ENCODE measurements around the gene RIOK2.
A peak's percentile ranks its signal among the peaks of the same experiment; 100 is the strongest.
"Not testable (repeated sequence)": the region's sequence is repeated elsewhere in the genome, so short reads cannot be mapped to it uniquely, and the experiment has no call there.

The RIOK2 gene

DNA sequence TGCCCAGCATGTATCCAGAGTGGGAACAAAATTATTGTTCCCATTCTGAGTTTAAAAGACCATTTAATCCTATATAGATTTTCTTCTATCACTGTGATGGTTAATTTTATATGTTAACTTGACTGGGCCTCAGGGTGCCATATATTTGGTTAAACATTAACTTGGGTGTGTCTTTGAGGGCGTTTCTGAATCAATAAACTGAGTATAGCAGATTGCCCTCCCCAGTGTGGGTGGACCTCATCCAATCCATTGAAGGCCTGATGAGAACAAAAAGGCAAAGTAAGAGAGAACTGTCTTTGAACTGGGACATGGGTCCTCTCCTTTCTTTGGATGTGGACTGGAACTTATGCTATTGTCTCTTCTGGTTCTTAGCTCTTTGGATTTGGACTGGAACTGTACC, 17.3 kb downstream of the RIOK2 start:
- no peak for ATAC-seq

GRCh38 chr5:97164846-97165245, 18.2 kb downstream of the RIOK2 start:
- peak; percentile 63 to 84 for ATAC-seq

GRCh38 chr5:97163790-97164285, 19.2 kb downstream of the RIOK2 start:
- ATAC-seq, result no peak

DNA sequence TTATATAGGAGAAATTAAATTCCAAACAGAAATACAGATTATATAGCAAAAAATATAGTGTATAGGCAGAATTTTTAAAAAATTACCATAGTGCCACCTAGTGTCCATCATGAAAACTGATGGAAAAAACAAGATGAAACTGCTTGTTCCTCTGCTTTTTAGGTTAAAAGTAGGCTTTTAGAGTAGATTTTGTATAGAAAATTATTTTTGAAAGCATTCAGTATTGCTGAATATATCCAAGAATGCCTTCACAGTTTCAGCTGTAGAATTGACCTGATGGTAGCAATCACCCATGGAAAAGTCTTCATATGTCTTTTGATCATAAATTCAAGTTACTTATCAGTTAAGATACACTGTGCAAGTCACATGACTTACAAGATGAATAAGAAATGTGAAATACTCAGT, 19.7 kb downstream of the RIOK2 start:
- ATAC-seq, result no peak

- ATAC-seq, result no peak
Measured at GRCh38 chr5:97162045-97162444, 21.0 kb downstream of the RIOK2 start.

DNA sequence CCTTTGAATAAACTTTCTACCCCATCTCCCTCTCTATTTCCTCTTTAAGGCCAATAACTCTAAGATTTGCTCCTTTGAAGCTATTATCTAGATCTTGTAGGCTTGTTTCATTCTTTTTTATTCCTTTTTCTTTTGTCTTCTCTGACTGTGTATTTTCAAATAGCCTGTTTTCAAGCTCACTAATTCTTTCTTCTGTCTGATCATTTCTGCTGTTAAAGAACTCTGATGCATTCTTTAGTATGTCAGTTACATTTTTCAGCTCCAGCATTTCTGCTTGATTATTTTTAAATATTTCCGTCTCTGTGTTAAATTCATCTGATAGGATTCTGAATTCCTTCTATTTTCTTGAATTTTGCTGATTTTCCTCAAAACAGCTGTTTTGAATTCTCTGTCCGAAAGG, 25.4 kb downstream of the RIOK2 start:
- ATAC-seq, result no peak

GRCh38 chr5:97151370-97151769, 31.7 kb downstream of the RIOK2 start:
- no peak for ATAC-seq

- no peak for ATAC-seq
Measured at GRCh38 chr5:97150401-97150800, 32.6 kb downstream of the RIOK2 start.

- no peak for ATAC-seq
Measured at GRCh38 chr5:97149709-97150108, 33.3 kb downstream of the RIOK2 start.

- no peak for ATAC-seq
Measured at GRCh38 chr5:97148288-97148687, 34.8 kb downstream of the RIOK2 start.

- no peak for ATAC-seq
Measured at GRCh38 chr5:97143704-97144103, 39.3 kb downstream of the RIOK2 start.

- no peak for ATAC-seq
Measured at GRCh38 chr5:97142521-97143254, 40.4 kb downstream of the RIOK2 start, which contains the start of gene LIX1. Gene LIX1 (minus strand): TSS chr5:97142611. CDS start chr5:97142576, 35 bp downstream.

- no peak for ATAC-seq
Measured at GRCh38 chr5:97141539-97141938, 41.5 kb downstream of the RIOK2 start.

- no peak for ATAC-seq
Measured at GRCh38 chr5:97141031-97141430, 42.0 kb downstream of the RIOK2 start.

GRCh38 chr5:97140250-97140649, 42.8 kb downstream of the RIOK2 start:
- ATAC-seq, result not testable (repeated sequence)

DNA sequence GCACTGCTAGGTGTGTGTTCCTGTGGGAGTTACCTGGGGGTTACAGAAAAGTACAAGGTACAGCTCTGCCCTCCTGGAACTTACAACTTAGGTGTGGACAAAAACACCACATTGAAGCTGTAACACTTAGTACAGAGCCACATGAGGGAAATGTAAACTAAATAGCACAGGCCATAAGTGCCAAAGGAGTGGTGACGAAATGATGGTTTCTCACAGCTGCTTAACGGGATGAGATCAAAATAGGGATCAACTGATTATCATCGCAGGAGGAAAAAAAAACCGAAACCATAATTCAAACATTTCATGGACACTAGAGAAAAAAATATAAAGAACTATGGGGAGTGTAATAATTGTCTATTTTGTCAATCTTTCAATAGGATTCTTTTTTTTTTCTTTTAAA, 46.6 kb downstream of the RIOK2 start:
- ATAC-seq, result no peak

- peak in 1 of 2 donors; percentile 49 for ATAC-seq
Measured at GRCh38 chr5:97135868-97136267, 47.2 kb downstream of the RIOK2 start.

DNA sequence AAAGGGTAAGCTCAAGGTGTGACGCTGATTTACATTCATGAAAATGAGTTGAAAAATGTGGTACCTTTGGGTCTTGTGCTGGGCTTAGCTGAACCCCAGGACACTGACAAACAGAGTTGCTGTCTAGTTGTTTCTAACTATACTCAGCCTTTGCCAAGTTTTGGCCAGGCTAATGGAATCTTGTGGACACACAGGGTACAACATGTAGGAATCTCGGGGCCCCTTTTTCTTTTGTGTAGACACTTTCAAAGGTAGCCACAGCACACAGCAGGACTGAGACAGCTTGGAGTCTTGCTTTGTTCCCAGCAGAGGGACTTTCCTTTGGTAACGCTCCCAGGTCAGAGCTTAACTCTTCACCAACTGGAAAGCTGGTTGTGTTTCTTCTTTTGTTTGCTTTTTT, 48.4 kb downstream of the RIOK2 start:
- no peak for ATAC-seq

DNA sequence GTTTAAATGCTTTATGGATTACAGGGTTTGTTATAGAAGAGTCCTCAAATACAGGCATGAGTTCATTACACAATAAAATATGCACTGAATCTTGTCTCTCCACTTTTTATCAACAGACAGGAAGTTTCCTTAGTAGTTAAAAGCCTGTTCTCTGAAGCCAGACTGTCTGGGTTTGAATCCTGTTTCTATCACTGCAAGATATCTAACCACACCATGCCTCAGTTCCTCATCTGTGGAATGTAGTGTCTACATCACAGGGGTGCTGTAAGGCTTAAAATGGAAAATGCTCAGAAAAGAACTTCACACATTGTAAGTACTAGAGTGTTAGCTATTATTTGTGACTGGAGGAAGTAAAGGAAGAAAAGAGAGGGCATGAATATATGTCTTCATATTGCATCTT, 49.9 kb downstream of the RIOK2 start:
- ATAC-seq, result no peak

DNA sequence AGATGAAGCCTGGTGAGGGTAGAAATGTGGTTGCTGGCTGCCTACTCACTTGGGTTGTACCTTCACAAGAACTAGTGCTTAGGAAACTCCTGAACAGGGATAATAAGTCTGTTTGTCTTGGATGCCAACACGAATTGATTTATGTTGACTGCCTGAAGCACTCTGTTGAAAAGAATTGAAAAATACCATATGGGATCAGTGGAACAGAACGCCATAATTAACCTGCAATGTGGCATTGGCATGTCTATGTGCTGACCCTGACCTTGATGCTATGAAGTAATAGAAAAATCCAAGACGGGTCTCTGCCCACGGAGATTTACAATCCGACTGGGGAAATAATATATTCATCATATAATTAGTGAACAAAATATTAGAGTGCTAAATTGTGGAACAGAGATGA, 51.1 kb downstream of the RIOK2 start:
- no peak for ATAC-seq

DNA sequence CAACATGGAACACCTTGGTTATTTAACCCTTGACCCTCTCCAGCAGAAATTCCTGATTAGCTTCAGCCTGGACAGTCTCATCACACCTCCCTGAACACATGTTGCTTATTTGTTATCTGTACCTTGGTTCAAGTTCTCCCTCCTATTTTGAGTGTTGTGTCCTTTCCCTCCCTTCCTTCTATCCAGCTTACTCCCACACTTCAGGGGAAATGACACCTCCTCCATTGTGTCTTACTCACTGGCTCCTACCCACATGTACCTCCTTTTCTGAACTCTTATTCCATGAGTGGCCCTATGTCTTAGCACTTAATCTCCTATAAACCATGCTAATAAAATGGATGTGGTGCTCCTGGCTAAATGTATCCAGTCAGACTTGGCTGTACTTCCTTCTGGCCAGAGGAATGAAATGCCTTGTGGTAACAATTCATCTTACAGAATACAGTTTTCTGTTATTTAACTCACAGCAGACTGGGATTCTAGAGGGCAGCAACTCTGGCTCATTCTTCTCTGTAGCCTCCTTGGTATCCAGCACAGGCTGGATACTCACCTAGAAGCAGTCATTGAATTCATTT, 51.8 kb downstream of the RIOK2 start:
- no peak for ATAC-seq

GRCh38 chr5:97127727-97128126, 55.3 kb downstream of the RIOK2 start:
- no peak for ATAC-seq

- ATAC-seq, result no peak
Measured at GRCh38 chr5:97125125-97125683, 57.8 kb downstream of the RIOK2 start.

- no peak for ATAC-seq
Measured at GRCh38 chr5:97124335-97124734, 58.7 kb downstream of the RIOK2 start.
